Bronchial epithelial cell (primary cell): Measurements from ENCODE around the gene GPX3. TPM values are rescaled to one million over a fixed set of nuclear protein-coding genes. Genes with fewer than 3 reads are reported as not detected.

Experiments
- DNase-seq: peaks from one replicate; pipeline ENCODE4 v3.0.0-alpha.2; 2010; ENCODE audit warnings: low read depth
- FAIRE-seq: peaks from 2 replicates; lab custom pipeline; 2011; peaks lifted over from hg19 to GRCh38; lab: Jason Lieb, UNC
- H3K27me3 ChIP-seq: 2 replicates; pipeline ENCODE4 v1.5.1; 2011; ENCODE audit warnings: low read length; ENCODE audit not compliant: control insufficient read depth, insufficient read depth
- H3K36me3 ChIP-seq: 2 replicates; pipeline ENCODE4 v1.5.1; 2011; ENCODE audit warnings: low read length; ENCODE audit not compliant: control insufficient read depth, insufficient read depth
- H3K4me3 ChIP-seq: 2 replicates; pipeline ENCODE4 v1.5.1; 2011; ENCODE audit warnings: mild to moderate bottlenecking, low read depth, low read length, control low read depth
- total RNA-seq: library from RNA; depleted of rRNA; stranded (reverse); fragments of >200 nt; gene quantifications from 2 replicates; pipeline ENCODE4 v1.2.1, GENCODE V29; 2014
- TF ChIP-seq, protein P1 (sequence below): IDR thresholded peaks from 2 replicates; pipeline ENCODE4 v1.5.1; 2011; ENCODE audit warnings: mild to moderate bottlenecking, moderate library complexity, low read length, control low read depth, inconsistent platforms; ENCODE audit not compliant: insufficient read depth, severe bottlenecking

GPX3 gene
- total RNA-seq, 1 donor from 2014 or later: 79.0 TPM

DNA sequence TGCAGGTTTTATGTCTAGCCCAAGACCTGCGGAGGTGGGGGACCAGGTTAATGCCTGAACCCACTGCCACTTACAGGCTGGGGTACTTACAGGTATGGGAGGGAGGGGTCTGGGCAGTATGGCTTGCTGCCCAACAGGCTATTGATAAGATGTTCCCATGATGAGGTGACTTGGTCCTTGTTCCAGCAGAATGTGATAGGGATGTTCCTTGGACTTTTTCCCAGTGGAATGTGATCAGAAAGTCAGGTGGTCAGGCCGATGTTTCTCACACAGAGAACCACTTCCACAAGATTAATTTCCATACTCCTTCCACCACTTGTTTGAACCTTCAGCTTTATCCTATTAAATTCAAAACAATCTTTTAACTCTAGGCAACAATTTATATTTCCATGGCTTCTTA, 27.0 kb upstream of the GPX3 start:
- Histone ChIP-seq H3K27me3 (no peaks in the 10 kb centered on the region), H3K36me3 (no peaks in the 10 kb centered on the region), H3K4me3 (no peak overlapping the region)
- no peak for FAIRE-seq
- DNase-seq: no peak
- TF ChIP-seq, protein P1, sequence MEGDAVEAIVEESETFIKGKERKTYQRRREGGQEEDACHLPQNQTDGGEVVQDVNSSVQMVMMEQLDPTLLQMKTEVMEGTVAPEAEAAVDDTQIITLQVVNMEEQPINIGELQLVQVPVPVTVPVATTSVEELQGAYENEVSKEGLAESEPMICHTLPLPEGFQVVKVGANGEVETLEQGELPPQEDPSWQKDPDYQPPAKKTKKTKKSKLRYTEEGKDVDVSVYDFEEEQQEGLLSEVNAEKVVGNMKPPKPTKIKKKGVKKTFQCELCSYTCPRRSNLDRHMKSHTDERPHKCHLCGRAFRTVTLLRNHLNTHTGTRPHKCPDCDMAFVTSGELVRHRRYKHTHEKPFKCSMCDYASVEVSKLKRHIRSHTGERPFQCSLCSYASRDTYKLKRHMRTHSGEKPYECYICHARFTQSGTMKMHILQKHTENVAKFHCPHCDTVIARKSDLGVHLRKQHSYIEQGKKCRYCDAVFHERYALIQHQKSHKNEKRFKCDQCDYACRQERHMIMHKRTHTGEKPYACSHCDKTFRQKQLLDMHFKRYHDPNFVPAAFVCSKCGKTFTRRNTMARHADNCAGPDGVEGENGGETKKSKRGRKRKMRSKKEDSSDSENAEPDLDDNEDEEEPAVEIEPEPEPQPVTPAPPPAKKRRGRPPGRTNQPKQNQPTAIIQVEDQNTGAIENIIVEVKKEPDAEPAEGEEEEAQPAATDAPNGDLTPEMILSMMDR: no peak

DNA sequence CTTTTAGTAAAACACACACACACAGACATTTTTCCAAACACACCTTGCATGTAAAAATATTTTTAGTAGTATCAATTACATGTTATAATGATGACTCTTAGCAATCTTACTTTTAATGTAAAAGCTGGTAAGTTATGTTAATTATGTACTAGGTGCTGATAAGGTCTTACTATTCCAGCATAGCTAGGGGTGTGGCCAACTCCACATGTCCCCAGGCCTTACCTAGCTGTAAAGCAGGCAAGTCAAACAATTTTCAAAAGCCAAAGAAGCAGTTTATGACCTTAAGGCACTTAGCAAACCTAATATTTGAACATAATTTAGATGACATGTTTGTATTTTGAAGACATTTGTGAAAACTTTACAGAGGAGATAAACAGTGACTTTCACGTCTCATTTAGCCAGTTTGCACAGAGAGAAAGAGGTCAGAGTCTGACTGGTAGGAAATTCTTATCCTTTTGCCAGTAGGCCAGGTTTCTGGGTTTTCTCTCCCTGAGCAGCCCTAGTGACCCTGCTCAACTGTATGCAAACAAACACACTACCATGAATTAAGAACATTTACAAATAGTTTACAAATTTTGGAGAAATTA, 26.5 kb upstream of the GPX3 start:
- no peak for FAIRE-seq
- TF ChIP-seq, protein P1: no peak
- no peak overlapping the region for H3K4me3 ChIP-seq
- no peaks in the 10 kb centered on the region for H3K36me3 ChIP-seq
- no peaks in the 10 kb centered on the region for H3K27me3 ChIP-seq
- DNase-seq: no peak

- DNase-seq (peak; percentile 20), FAIRE-seq (no peak)
- H3K4me3 ChIP-seq: no peak overlapping the region
- TF ChIP-seq, protein P1: no peak
- no peaks in the 10 kb centered on the region for H3K27me3 ChIP-seq
- H3K36me3 ChIP-seq: no peaks in the 10 kb centered on the region
Measured at GRCh38 chr5:150999704-151000442, 20.5 kb upstream of the GPX3 start.

DNA sequence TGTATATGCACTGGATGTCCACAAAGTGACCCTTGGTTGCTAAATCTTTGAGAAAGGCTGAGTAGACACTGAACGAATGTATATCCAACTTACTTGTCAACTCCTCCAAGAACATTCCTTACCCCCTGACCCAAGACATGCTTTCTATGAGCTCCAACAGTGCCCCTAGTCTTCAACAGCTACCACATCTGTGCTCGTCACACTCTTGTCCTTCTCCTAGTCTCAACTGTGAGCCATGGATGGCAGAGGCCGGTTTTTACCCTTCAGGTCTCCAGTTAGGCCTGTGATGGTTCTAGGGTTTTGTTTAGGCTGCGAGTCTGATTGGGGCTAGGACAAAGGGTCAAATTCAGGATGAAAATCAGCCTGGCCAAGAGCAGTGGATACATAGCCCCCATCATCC, 19.0 kb upstream of the GPX3 start:
- no peak for DNase-seq
- Histone ChIP-seq H3K27me3 (no peaks in the 10 kb centered on the region), H3K36me3 (no peaks in the 10 kb centered on the region), H3K4me3 (no peak overlapping the region)
- FAIRE-seq: no peak
- TF ChIP-seq, protein P1: no peak

- no peaks in the 10 kb centered on the region for H3K27me3 ChIP-seq
- H3K4me3 ChIP-seq: no peak overlapping the region
- DNase-seq (peak; percentile 57), FAIRE-seq (no peak)
- no peaks in the 10 kb centered on the region for H3K36me3 ChIP-seq
- TF ChIP-seq, protein P1: peak; percentile 40
Measured at GRCh38 chr5:151002250-151002649, 18.1 kb upstream of the GPX3 start.
